K562 (cell line): ENCODE measurements around the gene NUP210.

ENCODE experiments used
- CBX8 ChIP-seq: fragments of 200-600 bp; sonication (generic); IDR thresholded peaks from 2 replicates; pipeline ENCODE4 v1.6.1; 2012; ENCODE audit warnings: borderline replicate concordance, mixed run types, low read depth, mild to moderate bottlenecking, moderate library complexity, mixed read lengths, low read length, control low read depth, inconsistent platforms; ENCODE audit not compliant: poor library complexity, severe bottlenecking; ENCODE audit errors: extremely low read depth
- CREB1 ChIP-seq, 2 experiments: sonication (generic) in 1 of 2; formaldehyde crosslinking in 1 of 2; IDR thresholded peaks; 2 replicates each; pipeline versions ENCODE4 v1.6.1 to v1.8.0; 2012 to 2022; ENCODE audit warnings: inconsistent platforms in 1 of 2, mild to moderate bottlenecking in 1 of 2, missing genetic modification reagents in 1 of 2, moderate library complexity in 1 of 2
- MYC ChIP-seq, 2 experiments: fragments of 250-450 bp in 1 of 2; sonication (Bioruptor Pico) in 1 of 2; IDR thresholded peaks; 2 replicates each; pipeline versions ENCODE4 v1.5.1 to v1.6.1; 2012 to 2021; ENCODE audit warnings: low read depth in 2 of 2, borderline replicate concordance in 1 of 2, improper control_type of control experiment in 1 of 2, low read length in 1 of 2, mild to moderate bottlenecking in 1 of 2, moderate library complexity in 1 of 2
- NR2C2 ChIP-seq, 2 experiments: fragments of 200-800 bp in 1 of 2; sonication (Bioruptor generic) in 1 of 2; sonication (generic) in 1 of 2; formaldehyde crosslinking in 1 of 2; IDR thresholded peaks; 2 replicates each; pipeline versions ENCODE4 v1.6.1 to v1.8.0; 2016 to 2022; ENCODE audit warnings: mild to moderate bottlenecking in 1 of 2, missing compliant biosample characterization in 1 of 2, missing genetic modification characterization in 1 of 2, missing genetic modification reagents in 1 of 2
- SP2 ChIP-seq: IDR thresholded peaks from 2 replicates; pipeline ENCODE4 v1.6.1; 2011; ENCODE audit warnings: mild to moderate bottlenecking, low read depth, low read length, moderate library complexity; ENCODE audit not compliant: poor library complexity, severe bottlenecking; ENCODE audit errors: extremely low read depth
- SRSF9 ChIP-seq: fragments of 200-400 bp; formaldehyde crosslinking; IDR thresholded peaks from 2 replicates; pipeline ENCODE4 v1.6.1; 2017; ENCODE audit warnings: low read depth, low read length, borderline replicate concordance
- YY1 ChIP-seq, 3 experiments: IDR thresholded peaks; 2 replicates each; pipeline ENCODE4 v1.6.1; 2011; ENCODE audit warnings: low read length in 2 of 3, mild to moderate bottlenecking in 2 of 3, moderate library complexity in 2 of 3, borderline replicate concordance in 1 of 3, control low read depth in 1 of 3, low read depth in 1 of 3; ENCODE audit not compliant: insufficient read depth in 3 of 3, insufficient replicate concordance in 2 of 3, control insufficient read depth in 1 of 3, insufficient read length in 1 of 3; ENCODE audit errors: extremely low read depth in 1 of 3
- ZFP36 ChIP-seq: fragments of 150-350 bp; IDR thresholded peaks from 2 replicates; pipeline ENCODE4 v1.6.1; 2018; ENCODE audit warnings: low read length, low read depth; ENCODE audit not compliant: partially characterized antibody
- ZNF239 ChIP-seq: fragments of 250-450 bp; sonication (Bioruptor Pico); IDR thresholded peaks from 2 replicates; pipeline ENCODE4 v1.4.0; 2020; ENCODE audit warnings: mild to moderate bottlenecking
- ZNF561 ChIP-seq: fragments of 450-650 bp; formaldehyde crosslinking; conservative IDR thresholded peaks from 2 replicates; pipeline ENCODE4 v1.4.0; 2020; ENCODE audit warnings: mild to moderate bottlenecking, moderate library complexity
- ZSCAN32 ChIP-seq: fragments of 450-650 bp; formaldehyde crosslinking; IDR thresholded peaks from 2 replicates; pipeline ENCODE4 v1.4.0; 2020; ENCODE audit warnings: mild to moderate bottlenecking, moderate library complexity
- TF ChIP-seq, protein P1 (sequence below): sonication (generic); formaldehyde crosslinking; IDR thresholded peaks from 2 replicates; pipeline ENCODE4 v1.9.0; 2022; ENCODE audit warnings: mild to moderate bottlenecking, missing genetic modification reagents

DNA sequence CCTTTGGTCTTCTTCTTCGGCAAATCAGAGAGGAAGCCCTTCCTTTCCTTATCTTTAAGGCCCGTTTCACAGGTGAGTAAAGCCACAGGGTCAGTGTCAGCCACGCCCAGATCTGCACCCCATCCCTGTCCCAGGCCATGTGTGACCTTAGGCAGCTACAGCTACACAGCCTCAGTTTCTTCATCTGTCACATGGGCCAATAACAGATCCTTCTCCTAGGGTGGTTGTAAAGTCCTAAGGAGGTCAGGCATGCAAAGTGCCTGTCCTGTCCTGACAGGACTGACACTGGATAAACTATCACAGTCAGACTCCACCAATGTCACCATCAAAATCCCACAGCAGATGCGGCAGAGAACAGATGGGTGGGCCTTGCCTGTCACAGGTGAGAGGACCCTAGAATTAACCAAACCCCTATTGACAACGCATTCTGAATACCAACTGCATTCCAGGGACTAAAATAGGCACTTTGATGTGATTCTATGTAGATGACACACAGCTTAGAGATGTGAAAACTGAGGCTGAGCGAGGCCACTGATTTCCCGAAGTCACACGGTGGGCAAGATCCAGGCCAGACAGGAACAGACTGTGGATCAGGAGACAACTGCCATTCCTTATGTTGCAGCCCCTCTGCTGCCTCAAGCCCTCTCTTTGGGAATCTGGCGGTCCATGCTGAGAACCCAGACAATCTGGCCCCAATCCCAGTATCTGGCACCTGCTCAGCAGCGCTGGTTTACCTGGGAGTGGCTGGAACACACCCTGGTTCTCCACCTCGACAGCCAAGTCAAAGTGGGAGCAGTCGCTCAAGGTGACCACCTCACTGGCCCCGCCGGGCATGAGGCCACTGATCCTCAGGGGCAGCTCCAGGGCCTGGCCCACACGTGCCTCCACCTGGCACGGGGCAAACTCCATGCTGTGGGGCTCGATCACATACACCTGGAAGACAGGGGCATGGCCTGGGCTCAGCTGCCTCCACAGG is 48.7 kb downstream of the NUP210 start:
- no peak for TF ChIP-seq CBX8
- no peak for TF ChIP-seq MYC (IDR thresholded peaks at IDR 0.05; ENCODE audit: low read depth, low read length)
- TF ChIP-seq MYC (CRISPR knock-in tag; IDR thresholded peaks at IDR 0.05; ENCODE audit: borderline replicate concordance, low read depth): no peak
- no peak for TF ChIP-seq ZFP36
- TF ChIP-seq CREB1 (IDR thresholded peaks at IDR 0.05): no peak
- TF ChIP-seq CREB1 (CRISPR knock-in tag; IDR thresholded peaks at IDR 0.05): no peak
- TF ChIP-seq NR2C2 (CRISPR knock-in tag; IDR thresholded peaks at IDR 0.05): no peak
- TF ChIP-seq NR2C2 (tag; IDR thresholded peaks at IDR 0.05): no peak
- TF ChIP-seq ZSCAN32: no peak
- TF ChIP-seq SRSF9: no peak
- TF ChIP-seq, protein P1, sequence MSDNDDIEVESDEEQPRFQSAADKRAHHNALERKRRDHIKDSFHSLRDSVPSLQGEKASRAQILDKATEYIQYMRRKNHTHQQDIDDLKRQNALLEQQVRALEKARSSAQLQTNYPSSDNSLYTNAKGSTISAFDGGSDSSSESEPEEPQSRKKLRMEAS: no peak; the same call in 1 of the 2 replicates
- no peak for TF ChIP-seq SP2
- TF ChIP-seq ZNF561 (CRISPR knock-in tag): no peak
- TF ChIP-seq ZNF239: no peak
- TF ChIP-seq YY1 (IDR thresholded peaks at IDR 0.05; ENCODE audit: borderline replicate concordance in 1 of 3, control insufficient read depth in 1 of 3, extremely low read depth in 1 of 3, insufficient read depth in 3 of 3, insufficient read length in 1 of 3, insufficient replicate concordance in 2 of 3, low read depth in 1 of 3, low read length in 2 of 3): no peak
